ENCODE data around the gene LSG1.

DNA sequence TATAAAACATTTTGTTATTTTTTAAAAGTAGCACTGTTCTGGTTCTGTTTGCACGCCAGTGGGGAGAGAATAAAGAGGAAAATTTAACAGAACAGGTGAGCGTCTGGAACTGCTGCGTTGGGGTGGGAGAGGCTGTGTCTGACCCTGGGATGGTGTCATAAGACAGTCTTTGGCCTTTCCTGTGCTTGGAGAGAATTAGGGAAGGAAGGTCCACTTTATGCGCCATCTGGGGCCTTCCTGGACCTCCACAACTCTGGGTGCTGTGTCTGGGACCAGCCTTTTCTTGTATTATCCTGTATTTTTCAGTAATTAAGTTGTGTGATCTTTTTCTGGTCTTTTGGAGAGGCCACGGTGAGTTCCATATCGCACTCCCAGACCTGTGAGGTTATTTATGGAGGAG, 17.0 kb upstream of the LSG1 start:
- TF ChIP-seq, protein P1, sequence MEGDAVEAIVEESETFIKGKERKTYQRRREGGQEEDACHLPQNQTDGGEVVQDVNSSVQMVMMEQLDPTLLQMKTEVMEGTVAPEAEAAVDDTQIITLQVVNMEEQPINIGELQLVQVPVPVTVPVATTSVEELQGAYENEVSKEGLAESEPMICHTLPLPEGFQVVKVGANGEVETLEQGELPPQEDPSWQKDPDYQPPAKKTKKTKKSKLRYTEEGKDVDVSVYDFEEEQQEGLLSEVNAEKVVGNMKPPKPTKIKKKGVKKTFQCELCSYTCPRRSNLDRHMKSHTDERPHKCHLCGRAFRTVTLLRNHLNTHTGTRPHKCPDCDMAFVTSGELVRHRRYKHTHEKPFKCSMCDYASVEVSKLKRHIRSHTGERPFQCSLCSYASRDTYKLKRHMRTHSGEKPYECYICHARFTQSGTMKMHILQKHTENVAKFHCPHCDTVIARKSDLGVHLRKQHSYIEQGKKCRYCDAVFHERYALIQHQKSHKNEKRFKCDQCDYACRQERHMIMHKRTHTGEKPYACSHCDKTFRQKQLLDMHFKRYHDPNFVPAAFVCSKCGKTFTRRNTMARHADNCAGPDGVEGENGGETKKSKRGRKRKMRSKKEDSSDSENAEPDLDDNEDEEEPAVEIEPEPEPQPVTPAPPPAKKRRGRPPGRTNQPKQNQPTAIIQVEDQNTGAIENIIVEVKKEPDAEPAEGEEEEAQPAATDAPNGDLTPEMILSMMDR (IDR thresholded peaks at IDR 0.05): no peak
- TF ChIP-seq ZFX (IDR thresholded peaks at IDR 0.05; ENCODE audit: borderline replicate concordance): no peak

Data from 22Rv1 (cell line).